ENCODE data around the gene NFKBIA.
"Not testable (repeated sequence)": the region's sequence is repeated elsewhere in the genome, so short reads cannot be mapped to it uniquely, and the experiment has no call there.

The NFKBIA gene

GRCh38 chr14:35366521-35366976 lies 38.0 kb downstream of the NFKBIA start:
- DNase-seq, result no peak

- DNase-seq, result no peak
Measured at GRCh38 chr14:35366056-35366451, 38.5 kb downstream of the NFKBIA start.

GRCh38 chr14:35365130-35366055 lies 39.2 kb downstream of the NFKBIA start:
- DNase-seq, result no peak

- DNase-seq, result no peak
Measured at GRCh38 chr14:35362911-35363374, 41.6 kb downstream of the NFKBIA start.

- DNase-seq, result no peak
Measured at GRCh38 chr14:35362450-35362849, 42.1 kb downstream of the NFKBIA start.

- DNase-seq, result no peak
Measured at GRCh38 chr14:35361141-35361480, 43.4 kb downstream of the NFKBIA start.

- not testable (repeated sequence) for DNase-seq
Measured at GRCh38 chr14:35359655-35360054, 44.9 kb downstream of the NFKBIA start.

GRCh38 chr14:35355981-35356841 lies 48.3 kb downstream of the NFKBIA start:
- no peak for DNase-seq

GRCh38 chr14:35355235-35355634 lies 49.3 kb downstream of the NFKBIA start:
- not testable (repeated sequence) for DNase-seq

GRCh38 chr14:35353409-35354172 lies 51.0 kb downstream of the NFKBIA start:
- DNase-seq, result no peak

- DNase-seq, result no peak
Measured at GRCh38 chr14:35352274-35353233, 52.0 kb downstream of the NFKBIA start.

- no peak for DNase-seq
Measured at GRCh38 chr14:35351897-35352273, 52.7 kb downstream of the NFKBIA start.

Measured in NCI-H2081 (cell line).